DMS53 treated with DMSO at 0.1 percent for 48 hours (cell line): ENCODE measurements around the gene TGFBI.

Experiments
- DNase-seq: peaks from one replicate; lab custom pipeline; 2025; ENCODE audit not compliant: unreplicated experiment; lab: John Stamatoyannopoulos, UW

TGFBI gene

DNA sequence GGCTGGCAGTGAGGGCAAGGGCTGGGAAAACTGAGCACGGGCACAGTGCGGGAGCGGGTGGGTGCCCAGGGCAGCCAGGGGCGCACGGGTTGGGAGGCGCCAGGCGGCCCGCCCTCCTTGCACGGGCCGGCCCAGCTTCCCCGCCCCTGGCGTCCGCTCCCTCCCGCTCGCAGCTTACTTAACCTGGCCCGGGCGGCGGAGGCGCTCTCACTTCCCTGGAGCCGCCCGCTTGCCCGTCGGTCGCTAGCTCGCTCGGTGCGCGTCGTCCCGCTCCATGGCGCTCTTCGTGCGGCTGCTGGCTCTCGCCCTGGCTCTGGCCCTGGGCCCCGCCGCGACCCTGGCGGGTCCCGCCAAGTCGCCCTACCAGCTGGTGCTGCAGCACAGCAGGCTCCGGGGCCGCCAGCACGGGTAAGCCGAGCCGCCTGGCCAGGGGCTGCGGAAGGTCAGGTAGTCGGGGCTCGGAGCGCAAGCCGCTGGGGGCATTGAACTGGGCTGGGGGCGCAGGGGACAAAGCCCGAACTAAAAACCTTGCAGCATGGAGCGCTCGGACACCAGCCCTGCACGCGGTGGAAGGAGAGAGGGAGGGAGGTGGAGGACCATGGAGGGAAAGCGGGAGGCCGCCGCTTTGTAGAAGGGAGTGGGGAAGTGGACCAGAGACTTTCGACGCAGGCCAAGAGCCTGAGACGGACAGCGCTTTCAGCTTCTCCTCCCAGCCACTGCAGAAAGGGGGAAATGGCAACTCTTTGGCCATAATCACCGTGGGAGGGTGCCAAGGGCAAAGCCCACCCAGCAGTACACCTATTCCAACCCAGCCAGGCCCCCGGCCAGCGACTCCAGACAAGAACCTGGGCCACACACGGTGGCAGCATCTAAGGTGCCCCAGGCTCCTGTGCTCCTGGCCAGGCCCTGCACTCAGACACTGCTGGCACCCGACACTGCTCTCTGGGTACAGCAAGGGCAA lies at the start of gene TGFBI:
TGFBI (plus strand) TSS at position 207 of the 961 bp plus-strand sequence; CDS start at position 275, 68 bp downstream.
- DNase-seq: peak; percentile 54

DNA sequence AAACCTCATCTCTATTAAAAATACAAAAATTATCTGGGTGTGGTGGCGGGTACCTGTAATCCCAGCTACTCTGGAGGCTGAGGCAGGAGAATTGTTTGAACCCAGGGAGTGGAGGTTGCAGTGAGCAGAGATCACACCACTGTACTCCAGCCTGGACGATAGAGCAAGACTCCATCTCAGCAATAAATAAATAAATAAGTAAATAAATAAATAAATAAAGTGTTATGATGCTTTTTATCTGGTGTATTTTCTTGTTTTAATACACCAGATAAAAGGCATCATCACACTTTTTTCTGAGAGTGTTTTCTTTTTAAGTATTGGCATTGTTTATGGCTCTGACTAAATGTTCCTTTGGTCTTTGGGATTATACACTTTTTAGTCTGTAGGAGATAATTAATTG lies 49.8 kb upstream of the TGFBI start:
- no peak for DNase-seq

DNA sequence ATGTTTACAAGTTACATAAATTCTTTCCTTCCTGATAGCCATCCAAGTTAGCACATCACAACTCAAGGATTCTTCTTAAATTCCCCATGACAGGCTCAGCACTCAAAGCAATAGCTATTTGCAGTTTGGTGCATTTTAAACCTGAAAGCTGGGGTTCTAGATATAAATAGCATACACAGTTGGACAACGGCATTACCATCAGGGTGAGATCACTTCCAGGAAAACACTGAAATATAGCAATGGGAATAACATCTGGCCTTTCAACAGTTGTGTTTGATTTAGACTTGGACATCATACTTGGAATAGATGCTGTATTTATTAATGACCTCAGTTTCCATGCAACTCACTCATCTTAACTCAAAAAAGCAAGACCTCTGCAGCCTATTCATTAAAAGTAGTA lies 49.3 kb upstream of the TGFBI start:
- DNase-seq: no peak

DNA sequence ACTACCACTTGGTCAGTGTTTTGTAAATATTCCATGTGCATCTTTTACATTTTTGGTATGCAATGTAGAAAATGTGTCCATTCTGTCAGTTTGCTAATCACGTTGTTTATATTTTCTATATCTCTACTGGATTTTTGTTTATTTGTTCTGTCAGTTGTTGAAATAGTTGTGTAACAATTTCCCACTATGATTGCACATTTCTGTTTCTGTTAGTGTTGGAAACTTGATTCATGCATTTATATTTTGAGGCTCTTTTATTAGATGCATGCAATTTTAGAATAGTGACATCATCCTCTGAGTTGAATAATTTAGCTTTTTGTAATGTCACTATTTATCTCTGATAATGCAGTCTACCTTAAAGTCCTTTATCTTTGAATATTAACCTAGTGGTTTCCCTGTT lies 48.2 kb upstream of the TGFBI start:
- DNase-seq: no peak

DNA sequence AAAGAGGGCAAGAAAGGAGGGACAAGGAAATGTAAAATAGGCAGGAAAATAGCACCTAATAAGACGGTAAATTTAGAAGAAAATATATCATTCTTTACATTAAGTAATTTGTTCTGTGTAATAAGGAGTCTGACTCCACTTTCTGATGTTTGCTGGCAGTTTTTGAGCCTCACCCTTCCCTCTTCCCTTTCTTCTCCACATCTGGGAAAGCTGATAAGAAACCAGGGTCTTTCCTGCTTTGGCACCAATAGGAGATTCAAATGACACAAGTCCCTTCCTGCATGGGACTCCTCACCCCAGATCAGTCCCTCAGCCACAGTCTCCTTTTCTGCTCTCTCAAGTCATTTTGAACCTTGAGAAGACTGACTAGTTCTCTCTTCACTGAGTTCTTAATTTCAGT lies 42.8 kb upstream of the TGFBI start:
- DNase-seq: no peak

DNA sequence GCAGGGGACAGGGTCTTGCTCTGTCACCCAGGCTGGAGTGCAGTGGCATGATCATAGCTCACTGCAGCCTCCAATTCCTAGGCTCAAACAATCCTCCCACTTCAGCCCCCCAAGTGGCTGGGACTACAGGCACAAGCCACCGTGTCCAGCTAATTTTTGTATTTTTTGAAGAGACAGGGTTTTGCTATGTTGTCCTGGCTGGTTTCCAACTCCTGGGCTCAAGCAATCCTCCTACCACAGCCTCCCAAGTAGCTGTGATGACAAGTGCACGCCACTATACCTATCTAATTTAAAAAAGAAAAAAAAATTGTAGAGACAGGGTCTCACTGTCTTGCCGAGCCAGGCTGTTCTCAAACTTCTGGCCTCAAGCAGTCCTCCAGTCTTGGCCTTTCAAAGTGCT lies 42.4 kb upstream of the TGFBI start:
- DNase-seq: no peak

DNA sequence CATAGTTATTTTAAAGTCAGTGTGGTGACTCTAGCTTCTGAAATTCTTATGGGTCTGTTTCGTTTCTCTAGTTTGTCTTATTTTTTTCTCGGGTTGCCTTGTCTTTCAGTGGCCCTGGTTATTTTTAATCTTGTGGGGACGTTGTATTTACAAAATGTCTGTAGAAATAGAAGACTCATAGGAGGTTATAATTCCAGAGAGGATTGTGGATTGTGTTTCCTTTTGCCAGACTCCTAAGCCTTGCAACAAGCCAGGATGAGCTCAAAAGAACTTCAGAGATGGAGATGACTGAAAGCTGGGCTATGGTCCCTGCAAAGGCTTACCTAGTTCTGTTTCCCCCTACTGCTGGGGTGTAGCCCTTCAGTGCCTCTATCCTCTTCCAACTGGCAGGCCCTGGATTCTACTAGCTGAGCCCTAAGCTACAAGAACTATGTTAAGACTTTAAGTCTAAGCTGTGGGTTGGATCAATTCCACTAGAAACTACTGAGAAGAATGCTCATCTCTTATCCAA lies 41.8 kb upstream of the TGFBI start:
- no peak for DNase-seq

DNA sequence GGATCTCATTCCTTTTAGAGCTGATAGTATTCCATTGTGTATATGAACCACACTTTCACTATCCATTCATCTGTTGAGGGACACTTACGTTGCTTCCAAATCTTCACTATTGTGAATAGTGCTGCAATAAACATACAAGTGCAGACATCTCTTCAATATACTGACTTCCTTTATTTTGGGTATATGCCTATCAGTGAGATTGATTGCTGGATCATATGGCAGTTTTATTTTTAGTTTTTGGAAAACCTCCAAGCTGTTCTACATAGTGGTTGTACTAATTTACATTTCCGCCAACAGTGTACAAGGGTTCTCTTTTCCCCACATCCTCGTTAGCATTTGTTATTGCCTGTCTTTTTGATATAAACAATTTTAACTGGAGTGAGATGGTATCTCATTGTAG lies 40.2 kb upstream of the TGFBI start:
- DNase-seq: no peak

DNA sequence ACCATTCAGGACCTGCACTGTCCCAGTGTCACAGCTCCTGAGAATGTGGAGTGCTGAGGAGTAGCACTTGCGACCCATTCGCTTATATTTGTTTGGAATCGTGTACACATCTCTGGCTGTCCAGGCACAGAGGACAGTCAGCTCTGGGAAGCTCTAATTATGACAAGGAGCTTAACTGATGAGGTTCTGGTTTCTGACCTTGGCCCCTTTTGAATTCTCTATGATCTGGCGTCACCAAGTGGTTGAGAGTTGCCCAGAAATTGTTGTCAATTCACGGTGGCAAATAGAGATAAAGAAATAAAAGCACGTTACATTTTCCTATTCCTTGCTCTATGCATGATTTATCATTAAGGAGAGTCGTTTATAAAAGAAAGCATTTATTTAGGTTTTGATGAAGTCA lies 39.1 kb upstream of the TGFBI start:
- no peak for DNase-seq

DNA sequence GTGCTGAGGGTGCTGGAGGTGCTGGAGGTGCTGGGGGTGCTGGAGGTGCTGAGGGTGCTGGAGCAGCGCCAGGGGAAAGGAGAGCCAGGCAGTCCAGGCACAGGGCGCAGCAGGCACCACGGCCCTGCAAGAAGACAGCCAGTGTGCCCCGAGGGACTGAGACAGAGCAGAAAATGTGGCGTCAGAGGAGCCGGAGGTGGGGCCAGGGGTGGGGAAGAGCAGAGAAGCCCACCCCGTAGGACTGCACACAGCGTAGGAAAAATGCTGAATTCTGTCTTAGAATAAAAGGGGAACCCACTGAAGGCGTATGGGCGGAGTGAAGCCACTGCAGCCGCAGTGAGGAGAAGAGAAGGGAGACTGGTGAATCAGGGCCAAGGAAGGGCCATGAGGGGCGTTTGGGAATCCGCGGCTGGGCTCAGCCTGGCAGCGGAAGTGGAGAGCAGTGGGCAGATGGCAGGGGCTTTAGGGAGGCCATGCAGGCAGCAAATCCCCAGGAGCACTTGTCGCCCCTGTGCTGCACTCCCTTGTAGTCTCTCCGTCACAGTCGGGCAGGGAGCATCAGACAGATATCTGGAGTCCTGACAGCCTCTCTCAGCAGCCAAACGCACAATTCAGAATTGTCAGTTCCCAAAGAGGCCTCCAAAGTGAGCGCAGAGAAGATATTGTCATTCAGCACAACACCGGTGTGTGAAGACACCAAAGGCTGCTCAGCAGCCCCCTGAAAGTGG lies 38.1 kb upstream of the TGFBI start:
- no peak for DNase-seq

DNA sequence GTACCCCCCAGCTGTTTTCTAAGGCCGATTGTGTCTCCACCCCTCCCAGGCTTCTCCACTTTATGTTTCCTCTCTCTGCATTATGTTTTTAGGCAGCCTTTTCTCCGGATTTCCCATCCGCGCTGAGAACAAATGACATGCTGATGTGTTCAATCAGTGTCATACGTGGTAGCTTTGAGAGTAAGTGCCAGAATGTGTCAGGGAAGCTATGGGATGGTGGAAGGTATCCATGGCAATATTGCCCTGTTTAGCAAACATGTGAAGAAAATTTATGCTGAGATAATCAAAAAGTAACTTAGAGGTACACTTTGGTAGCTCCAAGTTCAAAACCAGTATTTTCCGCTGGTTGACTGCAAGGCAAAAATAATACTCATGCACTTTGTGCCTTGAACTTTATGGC lies 37.4 kb upstream of the TGFBI start:
- no peak for DNase-seq

DNA sequence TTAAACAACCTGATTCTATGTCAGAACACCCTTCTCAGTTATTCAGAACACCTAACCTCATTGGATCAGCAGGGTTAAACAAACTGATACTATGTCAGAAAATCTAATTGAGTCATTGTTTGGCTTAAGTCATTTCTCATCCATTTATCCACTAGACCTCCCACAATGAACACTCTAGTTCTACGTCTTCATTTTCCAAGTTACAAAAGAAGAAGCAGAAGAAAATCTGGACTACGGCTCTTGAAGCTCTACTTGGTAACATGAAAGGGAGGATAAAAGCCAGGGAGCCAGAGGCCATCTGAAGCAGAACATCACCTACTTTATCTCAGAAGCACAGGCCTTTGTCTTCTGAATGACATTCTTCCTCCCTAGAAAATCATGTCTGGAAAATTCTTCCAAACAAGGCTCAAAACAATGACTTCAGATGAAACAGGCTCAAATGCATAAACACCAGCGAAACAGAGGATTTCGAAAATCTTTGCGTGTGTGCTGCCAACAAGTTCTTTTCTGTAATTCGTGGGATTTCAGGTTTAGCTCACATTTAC lies 35.4 kb upstream of the TGFBI start:
- no peak for DNase-seq

DNA sequence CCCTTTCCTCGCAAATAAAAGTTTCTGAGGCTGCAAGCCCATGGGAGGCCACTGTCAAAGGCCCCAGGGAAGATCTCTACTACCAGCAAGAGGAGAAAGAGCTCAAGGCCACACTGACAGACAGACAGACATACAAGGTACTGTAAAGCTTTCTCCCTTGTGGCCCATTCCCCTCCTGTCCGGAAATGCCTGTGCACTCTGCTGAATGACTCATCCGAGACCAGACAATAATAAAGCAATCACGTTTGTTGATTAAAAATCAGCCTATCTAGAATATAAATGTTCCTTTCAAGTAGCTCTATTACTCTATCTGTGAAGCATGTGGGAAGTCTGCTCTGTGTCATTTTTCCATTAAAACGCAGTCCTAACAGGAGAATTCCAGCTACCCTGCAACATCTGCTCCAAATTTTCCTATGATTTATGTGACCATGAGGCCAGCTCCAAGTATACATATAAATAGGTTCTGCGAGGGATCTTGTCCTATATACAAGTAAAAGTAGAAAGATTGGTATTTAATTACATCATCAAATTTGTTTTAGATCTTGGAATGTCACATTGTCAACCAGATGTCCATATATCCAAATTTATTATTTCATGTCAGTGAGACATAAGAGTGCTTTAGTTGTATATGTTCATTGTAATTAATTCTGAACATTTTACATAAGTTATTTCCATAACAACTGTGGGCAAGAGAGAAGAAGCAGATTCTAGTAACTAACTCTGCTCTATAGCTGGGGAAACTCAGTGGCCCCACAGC lies 34.7 kb upstream of the TGFBI start:
- no peak for DNase-seq

DNA sequence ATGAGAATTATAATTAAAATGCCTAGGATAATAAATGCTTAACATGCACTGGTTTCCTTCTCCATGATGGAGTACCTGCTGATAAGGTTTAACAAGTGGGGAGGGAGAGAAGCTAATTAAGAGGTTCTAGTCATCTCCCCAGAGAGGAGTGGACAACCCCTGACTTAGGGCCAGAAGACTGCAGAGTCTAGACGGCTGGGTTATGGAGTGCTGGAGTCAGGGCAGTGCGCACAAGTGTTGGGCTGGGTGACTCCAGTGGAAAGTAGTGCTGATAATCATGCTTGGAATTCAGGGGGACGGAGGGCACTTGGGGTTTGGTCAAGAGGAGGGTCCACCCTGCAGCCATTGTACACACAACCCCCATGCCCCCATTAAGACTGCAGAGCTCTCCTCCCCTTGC lies 32.8 kb upstream of the TGFBI start:
- DNase-seq: no peak

DNA sequence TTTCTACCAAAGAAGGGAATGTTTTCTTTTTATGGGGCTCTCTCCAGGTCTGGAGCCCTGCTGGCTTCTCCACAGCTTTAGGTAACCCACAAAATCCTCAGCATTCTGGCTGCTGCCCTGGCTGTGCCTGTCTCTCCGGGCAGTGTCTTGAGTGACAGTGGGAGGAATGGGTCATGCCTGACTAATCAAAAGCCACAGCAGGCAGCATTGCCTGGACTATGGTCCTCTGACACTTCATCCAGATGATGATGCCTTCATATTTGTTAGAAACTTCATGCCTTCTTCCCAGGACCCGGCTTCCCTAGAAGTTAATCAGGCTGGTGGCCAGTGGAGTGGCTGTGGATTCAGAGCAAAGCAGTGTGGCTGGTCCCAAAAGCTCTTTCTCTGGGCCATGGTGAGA lies 32.2 kb upstream of the TGFBI start:
- no peak for DNase-seq

DNA sequence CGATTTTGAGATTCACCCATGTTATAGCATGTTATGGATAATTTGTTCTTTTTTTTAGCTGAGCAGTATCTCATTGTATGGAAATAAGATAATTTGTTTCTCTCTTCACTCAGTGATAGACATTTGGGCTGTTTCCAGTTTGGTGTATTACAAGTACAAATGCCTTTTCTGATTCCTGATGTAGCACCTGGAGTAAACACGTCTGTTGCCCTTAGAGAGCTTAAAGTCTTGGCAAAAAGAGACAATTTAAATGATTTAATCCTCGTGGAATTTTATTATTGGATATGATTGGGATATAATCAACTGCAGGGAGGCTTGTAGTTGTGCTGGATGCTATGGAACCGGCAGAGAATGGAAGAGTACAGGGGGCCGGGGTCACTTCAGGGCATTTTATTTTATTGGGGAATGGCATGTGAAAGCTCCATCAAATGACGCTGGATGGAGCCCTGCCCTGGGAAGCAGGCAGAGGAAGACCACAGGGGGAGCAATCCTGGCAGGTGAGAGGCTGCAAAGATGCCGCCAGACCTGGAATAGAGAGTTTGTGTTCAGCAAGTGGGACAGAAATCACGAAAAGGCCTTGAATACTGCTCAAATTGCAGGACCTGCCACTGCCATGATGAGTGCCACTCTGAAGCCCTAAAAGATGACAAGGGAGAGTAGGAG lies 31.0 kb upstream of the TGFBI start:
- no peak for DNase-seq

DNA sequence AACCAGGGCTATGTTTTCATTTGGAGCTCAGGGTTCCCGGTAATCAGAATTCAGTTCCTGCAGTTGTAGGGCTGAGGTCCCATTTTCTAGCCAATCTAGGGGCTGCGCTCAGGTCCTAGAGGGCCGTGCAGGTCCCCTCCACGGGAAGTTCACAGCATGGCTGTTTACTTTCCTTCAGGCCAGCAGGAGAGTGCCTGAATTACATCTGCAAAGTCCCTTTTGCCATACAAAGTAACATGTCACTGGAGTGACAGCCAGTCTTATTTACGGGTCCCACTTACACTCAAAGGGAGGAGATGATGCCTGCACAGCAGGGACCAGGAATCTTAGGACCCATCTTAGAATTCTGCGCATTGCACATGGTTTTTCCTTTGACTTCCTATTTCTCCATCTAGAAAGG lies 29.9 kb upstream of the TGFBI start:
- DNase-seq: no peak

DNA sequence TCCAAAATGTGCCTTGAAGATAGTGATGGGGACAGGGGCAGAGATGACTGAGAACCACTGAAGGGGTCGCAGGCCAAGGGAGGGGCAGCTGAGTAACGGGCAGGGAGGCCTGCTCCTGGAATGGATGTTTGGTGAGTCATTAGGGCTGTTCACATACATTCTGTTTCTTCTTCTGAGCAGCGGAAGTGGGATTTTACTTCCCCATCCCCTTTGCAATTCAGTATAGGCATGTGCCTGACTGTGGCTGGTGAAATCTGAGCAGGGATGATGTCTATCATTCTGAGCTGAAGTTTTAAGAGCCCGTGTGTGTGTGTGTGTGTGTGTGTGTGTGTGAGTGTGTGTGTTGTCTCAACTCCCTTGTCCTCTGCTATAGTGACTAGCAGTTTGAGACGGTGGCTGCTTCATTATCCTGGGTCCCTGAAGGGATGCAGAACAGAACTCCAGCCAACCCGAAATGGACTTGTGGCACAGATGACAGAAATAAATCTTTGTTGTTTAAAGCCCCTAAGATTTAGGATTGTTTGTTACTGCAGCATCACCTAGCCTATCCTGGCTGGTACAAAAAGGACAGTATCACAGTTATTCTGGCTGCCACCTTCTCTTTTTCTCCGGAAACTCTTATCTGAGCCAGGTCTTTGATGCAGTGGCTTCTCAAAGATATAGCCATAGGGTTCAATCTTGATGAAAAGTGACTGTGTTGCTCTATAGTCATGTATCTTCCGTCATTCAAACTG lies 29.2 kb upstream of the TGFBI start:
- DNase-seq: no peak

DNA sequence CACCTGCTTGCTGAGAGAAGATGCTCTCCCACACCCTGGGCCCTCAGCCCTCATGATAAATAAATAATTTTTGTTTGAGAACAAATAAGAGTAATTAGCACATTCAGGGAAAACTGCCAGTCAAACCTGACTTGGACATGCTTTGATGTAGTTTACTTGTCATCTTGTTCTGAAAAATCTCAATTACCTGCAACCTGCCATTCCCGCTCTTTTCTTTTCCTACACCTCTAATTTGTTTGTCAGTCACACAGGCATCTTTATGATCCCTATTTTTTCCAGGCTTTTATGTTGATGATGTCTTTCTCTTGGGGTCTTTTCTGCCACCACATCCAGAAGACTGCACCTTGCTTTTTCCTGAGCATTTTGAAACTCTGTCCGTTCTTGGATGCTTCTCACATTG lies 28.6 kb upstream of the TGFBI start:
- DNase-seq: no peak

DNA sequence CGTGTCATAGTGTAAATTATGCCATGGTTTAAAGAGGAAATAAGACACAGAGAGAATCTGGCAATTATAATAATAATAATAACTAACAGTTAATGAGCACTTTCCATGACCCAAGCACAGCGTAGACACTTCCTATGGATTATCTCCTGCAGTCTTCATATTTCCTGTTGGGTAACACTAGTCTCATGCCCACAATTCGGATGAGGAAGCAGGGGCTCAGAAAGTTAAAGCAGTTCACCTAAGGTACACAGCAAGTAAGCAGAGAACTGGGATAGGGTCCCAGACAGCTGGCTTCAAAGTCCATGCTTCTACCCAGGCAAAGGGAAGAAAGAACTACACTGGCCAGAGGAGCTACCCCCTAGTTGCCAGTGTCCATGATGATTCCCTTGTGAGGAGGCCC lies 27.9 kb upstream of the TGFBI start:
- DNase-seq: no peak
